Left lung (tissue), 10 donors: ENCODE results near the gene KCTD3. TPM values are rescaled to one million over a fixed set of nuclear protein-coding genes. Genes with fewer than 3 reads are reported as not detected.

Experiments used
- ATAC-seq: fragments of 200-7000 bp; cut with Tn5 transposase; one replicate; pipeline ENCODE4 v1.9.1; 2020; ENCODE audit warnings: moderate library complexity
- DNase-seq, 4 donors: peaks; one replicate each; pipeline ENCODE4 v3.0.0-alpha.2; 2013 to 2020
- H3K27ac ChIP-seq, 2 donors: fragments of 200-600 bp; sonication (generic) in 1 of 2; one replicate each; pipeline versions ENCODE4 v1.5.0 to v1.8.0; 2020 to 2021
- H3K27me3 ChIP-seq, 2 donors: fragments of 200-600 bp; sonication (generic) in 1 of 2; one replicate each; pipeline versions ENCODE4 v1.5.0 to v1.8.0; 2020 to 2021
- H3K36me3 ChIP-seq, 2 donors: fragments of 200-600 bp; sonication (generic) in 1 of 2; one replicate each; pipeline versions ENCODE4 v1.5.0 to v1.8.0; 2020 to 2021
- H3K4me1 ChIP-seq, 2 donors: fragments of 200-600 bp; one replicate each; pipeline ENCODE4 v1.8.0; 2021
- H3K4me3 ChIP-seq, 2 donors: fragments of 200-600 bp; sonication (generic) in 1 of 2; one replicate each; pipeline versions ENCODE4 v1.5.0 to v1.8.0; 2020 to 2021; ENCODE audit warnings: mild to moderate bottlenecking in 1 of 2
- H3K9me3 ChIP-seq, 2 donors: fragments of 200-600 bp; sonication (generic) in 1 of 2; one replicate each; pipeline versions ENCODE4 v1.5.0 to v1.8.0; 2020 to 2021
- intact Hi-C, 2 donors: fragments of 100-400 bp; cut with DNase I; formaldehyde crosslinking; loops; one replicate each; pipeline versions ENCODE4 v1.11.2 to v1.14.2; 2022
- polyA plus RNA-seq, 6 donors: library from polyadenylated mRNA; unstranded; fragments of 120-200 nt; gene quantifications; one replicate each; pipeline ENCODE4 v1.2.1, GENCODE V29; 2013; ENCODE audit not compliant: insufficient read length in 6 of 6
- total RNA-seq, 2 donors: library from RNA; stranded (reverse); fragmentation: NEBNext Ultra II Directional; extraction: Animal tissue kit (Norgen Biotek cat#: 25700); gene quantifications; one replicate each; pipeline ENCODE4 v1.2.1, GENCODE V29; 2021
- TF ChIP-seq, protein P1 (sequence below), 2 donors: fragments of 200-600 bp; sonication (generic) in 1 of 2; IDR thresholded peaks; one replicate each; pipeline versions ENCODE4 v1.5.0 to v1.8.0; 2021; ENCODE audit warnings: antibody characterized with exemption in 2 of 2
- donor health status: DM: no; HTN: yes; CAD: no.
- donor health status: DM: no; HTN: no; CAD: no.

The KCTD3 gene
- total and polyA plus RNA-seq, 8 donors: 19.8 to 81.2 (median 68.9) TPM

DNA sequence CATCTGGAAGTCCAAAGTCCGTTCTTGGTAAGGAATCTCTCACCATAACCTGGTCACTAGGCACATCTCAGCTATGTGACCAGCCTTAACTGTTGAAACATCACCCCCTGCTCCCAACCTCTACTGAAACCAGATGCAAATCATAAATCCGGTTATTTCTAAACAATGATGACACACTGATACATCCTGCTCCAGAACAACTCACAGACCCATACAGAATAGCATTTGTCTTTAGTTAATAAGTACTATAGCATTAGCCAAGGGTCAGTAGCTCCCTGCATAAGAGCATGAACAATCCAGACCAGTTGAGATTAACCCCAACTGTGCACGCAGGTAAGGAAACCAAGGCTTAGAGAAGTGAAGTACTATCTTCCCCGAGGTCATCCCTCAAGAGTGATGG lies 38.0 kb upstream of the KCTD3 start:
- H3K27me3 ChIP-seq: no peaks in the 10 kb centered on the region
- no peak overlapping the region for H3K27ac ChIP-seq
- DNase-seq (no peak), ATAC-seq (no peak)
- H3K36me3 ChIP-seq: no peaks in the 10 kb centered on the region
- H3K4me1 ChIP-seq: no peaks in the 10 kb centered on the region
- no peaks in the 10 kb centered on the region for H3K9me3 ChIP-seq
- intact Hi-C loops: no loop called here
- no peak overlapping the region for H3K4me3 ChIP-seq
- TF ChIP-seq, protein P1, sequence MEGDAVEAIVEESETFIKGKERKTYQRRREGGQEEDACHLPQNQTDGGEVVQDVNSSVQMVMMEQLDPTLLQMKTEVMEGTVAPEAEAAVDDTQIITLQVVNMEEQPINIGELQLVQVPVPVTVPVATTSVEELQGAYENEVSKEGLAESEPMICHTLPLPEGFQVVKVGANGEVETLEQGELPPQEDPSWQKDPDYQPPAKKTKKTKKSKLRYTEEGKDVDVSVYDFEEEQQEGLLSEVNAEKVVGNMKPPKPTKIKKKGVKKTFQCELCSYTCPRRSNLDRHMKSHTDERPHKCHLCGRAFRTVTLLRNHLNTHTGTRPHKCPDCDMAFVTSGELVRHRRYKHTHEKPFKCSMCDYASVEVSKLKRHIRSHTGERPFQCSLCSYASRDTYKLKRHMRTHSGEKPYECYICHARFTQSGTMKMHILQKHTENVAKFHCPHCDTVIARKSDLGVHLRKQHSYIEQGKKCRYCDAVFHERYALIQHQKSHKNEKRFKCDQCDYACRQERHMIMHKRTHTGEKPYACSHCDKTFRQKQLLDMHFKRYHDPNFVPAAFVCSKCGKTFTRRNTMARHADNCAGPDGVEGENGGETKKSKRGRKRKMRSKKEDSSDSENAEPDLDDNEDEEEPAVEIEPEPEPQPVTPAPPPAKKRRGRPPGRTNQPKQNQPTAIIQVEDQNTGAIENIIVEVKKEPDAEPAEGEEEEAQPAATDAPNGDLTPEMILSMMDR (IDR thresholded peaks at IDR 0.05): no peak

DNA sequence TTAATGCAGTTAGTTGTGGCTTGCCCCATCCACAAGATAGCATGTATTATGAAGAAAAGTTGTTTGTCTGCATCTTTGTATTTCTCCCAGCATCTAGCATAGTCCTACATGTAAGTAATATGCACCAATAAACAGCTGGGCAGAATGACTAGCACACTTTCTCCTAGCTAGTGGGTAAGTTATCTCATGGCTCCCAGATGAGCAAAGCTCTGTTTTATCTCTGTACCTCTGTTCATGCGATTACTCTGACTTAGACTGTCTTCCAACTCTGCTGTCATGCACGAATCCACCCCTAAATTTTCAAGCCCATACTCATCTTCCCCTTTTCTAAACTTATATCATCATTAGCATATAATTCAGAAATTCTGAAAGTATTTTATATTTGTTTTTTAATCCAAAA lies 37.5 kb upstream of the KCTD3 start:
- Histone ChIP-seq H3K4me3 (no peak overlapping the region), H3K4me1 (no peaks in the 10 kb centered on the region), H3K36me3 (no peaks in the 10 kb centered on the region), H3K9me3 (no peaks in the 10 kb centered on the region), H3K27me3 (no peaks in the 10 kb centered on the region), H3K27ac (no peak overlapping the region)
- DNase-seq (no peak), ATAC-seq (no peak)
- intact Hi-C loops: no loop called here
- TF ChIP-seq, protein P1 (IDR thresholded peaks at IDR 0.05): no peak

DNA sequence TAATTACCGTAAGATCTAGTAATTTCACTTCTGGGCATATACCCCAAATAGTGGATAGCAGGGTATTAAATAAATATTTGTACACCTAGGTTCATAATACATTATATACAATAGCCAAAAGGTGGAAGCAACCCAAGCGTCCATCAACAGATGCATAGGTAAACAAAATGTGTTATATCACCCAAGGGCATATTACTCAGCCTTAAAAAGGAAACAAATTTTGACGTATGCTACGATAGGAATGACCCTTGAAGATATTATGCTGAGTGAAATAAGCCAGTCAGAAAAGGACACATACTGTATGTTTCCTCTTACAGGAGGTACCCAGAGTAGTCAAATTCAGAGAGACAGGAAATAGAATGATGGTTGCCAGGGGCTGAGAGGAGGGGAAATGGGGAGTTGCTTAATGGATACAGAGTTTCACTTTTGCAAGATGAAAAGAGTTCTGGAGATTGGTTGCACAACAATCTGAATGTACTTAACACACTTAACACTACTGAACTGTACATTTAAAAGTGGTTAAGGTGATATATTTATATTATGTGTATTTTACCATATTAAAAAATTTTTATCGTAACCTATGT lies 36.6 kb upstream of the KCTD3 start:
- Histone ChIP-seq H3K36me3 (no peaks in the 10 kb centered on the region), H3K27ac (no peak overlapping the region), H3K4me3 (no peak overlapping the region), H3K4me1 (no peaks in the 10 kb centered on the region), H3K27me3 (no peaks in the 10 kb centered on the region), H3K9me3 (no peaks in the 10 kb centered on the region)
- intact Hi-C loops: no loop called here
- ATAC-seq: no peak
- no peak for DNase-seq
- TF ChIP-seq, protein P1 (IDR thresholded peaks at IDR 0.05): no peak

DNA sequence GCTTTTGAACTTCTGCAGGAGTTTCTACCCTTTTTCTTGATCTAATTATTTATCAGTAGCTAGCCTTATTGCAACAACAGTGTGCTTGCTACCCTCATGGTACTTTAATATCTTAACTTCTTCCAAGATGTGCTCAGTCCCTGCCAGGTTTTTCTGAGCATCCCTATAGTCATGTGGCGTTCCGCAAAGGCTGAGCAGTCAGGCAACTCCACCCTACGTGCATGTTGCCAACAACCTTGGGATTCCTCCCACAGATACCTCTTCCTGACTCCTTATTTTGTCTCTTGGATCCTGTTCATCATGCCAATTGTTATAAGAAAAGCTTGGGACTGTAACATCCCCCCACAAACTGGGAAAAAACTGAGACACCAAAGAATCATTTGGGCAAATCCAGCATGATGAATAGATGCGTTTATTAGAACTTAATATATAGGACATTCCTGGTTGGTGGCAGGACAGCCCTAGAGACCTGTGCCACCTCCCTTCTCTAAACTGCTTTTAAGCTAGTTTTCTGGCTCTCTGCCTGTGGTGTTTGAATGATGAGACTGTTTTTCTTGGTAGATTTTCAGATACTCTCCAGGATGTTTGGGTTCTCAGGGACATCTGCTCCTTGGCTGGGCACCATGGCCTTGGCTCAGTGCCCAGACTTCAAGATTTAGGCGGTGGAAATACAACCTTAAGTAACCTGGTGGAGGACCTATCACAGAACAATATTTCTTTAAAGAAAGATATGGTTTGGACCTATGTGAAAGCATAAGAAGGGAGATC lies 27.1 kb upstream of the KCTD3 start:
- Histone ChIP-seq H3K9me3 (peaks cover 0 to 6% of the 10 kb centered on the region in 2 donors), H3K27me3 (no peaks in the 10 kb centered on the region), H3K36me3 (no peaks in the 10 kb centered on the region), H3K4me3 (no peak overlapping the region), H3K27ac (no peak overlapping the region), H3K4me1 (peaks cover 0 to 9% of the 10 kb centered on the region in 2 donors)
- ATAC-seq (no peak), DNase-seq (no peak)
- TF ChIP-seq, protein P1 (IDR thresholded peaks at IDR 0.05): no peak
- intact Hi-C loops: no loop called here

DNA sequence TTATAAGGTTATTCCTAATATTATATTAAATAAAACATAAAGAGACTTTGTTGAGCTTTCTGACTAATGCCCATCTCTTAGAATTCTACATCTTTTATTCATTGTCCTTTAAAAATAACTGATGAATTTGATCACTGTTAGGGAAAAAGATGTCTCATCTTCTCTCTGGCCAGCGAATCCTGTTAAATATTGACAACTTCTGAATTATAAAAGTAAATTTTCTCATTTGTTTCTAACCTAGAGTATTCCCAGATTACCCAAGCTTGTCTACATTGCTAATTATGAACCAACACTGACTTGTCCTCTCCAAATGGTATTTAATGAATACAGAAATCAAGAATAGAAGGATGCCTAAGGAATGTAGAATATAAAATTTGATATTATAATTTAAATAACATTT lies 24.8 kb upstream of the KCTD3 start:
- no peak overlapping the region for H3K27ac ChIP-seq
- H3K36me3 ChIP-seq: no peaks in the 10 kb centered on the region
- H3K9me3 ChIP-seq: peaks cover 0 to 6% of the 10 kb centered on the region in 2 donors
- intact Hi-C loops: no loop called here
- ATAC-seq (no peak), DNase-seq (no peak)
- peaks cover 0 to 9% of the 10 kb centered on the region in 2 donors for H3K4me1 ChIP-seq
- TF ChIP-seq, protein P1 (IDR thresholded peaks at IDR 0.05): no peak
- H3K27me3 ChIP-seq: no peaks in the 10 kb centered on the region
- H3K4me3 ChIP-seq: no peak overlapping the region
